Activated T-helper 1 cell treated with Interleukin-2 at 50 U/mL for 16 hours (primary cell): ENCODE results near the gene GPR107.

Experiments
- DNase-seq: peaks from one replicate; pipeline ENCODE4 v3.0.0-alpha.2; 2020; ENCODE audit warnings: low read depth

The GPR107 gene

DNA sequence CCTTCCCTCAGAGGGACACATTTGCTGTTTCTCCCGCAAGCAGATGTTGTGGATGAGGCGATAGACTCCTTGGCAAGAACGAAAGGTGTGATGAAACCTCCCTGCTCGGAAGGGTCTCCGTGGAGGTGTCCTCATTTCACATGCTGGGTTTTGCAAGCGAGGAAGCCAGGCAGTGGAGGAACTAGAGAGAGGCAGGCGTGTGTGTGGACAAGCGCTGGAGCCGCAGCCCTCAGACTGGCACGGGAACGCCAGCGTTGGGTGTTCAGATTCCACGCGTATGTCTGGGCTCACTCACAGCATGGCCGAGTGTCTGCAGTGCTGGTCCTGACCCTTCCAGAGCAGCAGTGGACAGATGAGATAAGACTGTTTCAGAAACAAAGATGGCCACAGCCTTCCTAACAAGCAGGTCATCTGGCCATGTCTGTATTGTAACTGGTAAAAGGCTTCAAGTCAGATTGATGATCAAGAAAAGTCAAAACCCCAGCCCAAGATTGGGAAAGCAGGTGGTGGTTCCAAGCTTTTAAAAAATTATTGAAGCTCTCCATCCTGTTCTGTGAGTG is 83.5 kb downstream of the GPR107 start:
- DNase-seq = no peak

DNA sequence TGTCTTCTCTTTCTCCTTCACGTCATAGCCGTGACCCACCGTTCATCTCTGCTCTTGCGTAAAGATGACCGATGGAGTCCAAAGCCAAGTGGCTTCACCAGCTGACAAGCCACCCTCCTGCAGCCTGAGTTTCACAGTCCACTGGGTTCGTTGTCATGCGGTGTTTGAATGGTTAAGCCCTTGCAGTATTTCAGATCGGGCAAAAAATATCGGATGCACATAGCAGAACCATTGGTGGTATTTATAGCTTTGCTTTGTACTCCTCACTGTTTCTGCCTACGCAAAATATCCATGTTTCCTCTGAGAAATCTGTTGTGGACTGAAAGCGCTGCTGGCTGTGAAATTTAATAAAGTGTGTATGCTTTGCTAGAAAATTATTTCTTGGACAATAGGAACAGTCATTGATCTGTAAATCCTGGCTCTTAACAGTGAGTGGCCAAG is 84.0 kb downstream of the GPR107 start:
- no peak for DNase-seq

DNA sequence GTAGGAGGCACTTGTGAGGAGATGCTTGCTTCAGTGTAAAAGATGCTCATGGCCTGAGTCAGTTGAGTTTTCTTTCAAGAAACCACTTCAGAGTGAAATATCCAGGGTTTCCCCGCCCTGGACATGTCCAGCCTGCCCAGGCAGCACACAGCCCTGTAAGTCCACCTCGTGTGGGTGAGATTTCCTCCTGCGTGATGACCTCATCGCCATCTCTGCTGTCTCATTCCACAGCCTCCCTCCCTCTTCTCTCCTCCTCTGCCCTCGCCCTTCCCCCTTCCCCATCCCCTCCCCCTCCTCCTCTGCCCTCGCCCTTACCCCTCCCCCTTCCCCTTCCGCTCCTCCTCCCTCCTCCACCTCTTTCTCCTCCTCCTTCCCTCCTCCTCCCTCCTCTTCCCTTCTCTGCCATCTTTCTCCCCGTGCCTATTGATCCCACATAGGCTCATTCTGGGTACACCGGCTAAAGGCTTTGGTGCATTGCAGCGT is 84.5 kb downstream of the GPR107 start:
- DNase-seq = no peak

DNA sequence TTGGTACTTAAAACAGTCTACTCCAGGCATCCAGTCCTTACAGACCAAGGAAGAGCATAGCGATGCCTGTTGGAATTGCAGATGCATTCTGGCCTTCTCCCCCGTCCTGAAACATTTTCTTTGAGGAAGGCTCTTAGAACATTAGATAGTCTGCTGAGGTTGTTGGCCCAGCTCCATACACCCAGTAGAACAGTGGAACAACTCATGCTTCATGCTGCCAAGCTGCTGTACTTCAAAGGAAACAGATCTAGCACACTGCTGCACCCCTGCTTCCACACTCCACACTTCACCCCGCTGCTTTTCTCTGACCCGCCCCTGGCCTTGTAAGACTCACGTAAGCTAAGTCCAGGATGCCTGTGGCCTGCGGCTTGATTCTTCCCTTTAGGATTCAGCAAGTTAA is 85.1 kb downstream of the GPR107 start:
- no peak for DNase-seq

DNA sequence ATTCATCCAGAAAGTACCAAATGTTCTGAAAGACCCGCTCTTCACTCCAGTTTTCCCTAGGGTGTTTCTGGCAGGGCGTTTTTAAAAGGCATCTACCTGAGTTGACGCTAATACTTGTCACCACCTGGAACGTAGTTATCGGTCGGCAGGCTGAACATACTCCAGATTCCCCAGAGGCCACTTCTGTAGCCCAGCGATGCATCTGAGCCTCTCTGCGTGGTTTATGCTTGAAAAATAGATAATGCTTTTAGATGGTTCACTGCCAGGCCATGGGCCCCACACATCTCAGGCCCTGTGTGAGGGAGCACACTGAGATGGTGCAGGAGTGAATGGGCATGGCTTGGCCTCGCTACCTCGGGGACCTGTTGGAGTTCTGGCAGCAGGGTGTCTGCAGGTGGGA is 85.5 kb downstream of the GPR107 start:
- no peak for DNase-seq

DNA sequence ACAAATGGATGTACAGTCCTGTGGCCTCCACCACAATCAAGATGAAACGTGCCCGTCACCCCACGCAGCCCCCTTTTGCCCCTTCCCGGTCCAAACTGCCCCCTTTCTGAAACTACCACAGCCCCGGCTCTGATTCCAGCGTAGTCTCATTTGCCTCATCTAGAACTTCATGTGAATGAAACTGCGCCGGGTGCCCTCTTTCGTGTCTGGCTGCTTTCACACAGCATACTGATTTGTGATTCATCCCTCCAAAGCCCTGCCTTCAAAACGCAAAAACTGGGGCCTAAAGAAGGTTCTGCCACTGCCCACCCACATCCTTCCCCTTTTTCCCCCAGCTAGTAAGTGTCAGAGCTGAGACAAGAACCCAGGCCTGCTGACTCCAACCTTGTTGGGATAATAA is 87.0 kb downstream of the GPR107 start:
- no peak for DNase-seq

DNA sequence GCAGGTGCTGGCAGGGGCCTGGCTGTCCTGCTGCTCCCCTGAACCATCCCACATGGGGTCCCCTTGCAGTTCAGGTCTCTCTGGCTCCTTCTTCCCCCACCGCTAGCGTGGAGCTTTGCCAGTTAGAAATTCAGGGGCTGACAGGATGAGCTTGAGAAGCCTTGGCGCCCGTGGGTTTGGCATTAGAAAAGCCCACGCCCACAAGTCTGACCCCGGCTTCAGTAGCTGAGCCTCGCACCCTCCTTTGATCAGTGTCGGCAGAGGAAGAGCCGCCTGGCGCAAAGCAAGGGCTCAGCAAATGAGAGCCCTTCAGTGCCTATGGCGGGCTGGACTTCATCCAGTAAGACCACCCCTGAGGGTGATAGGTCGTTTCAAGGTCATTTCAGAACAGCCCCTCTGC is 88.3 kb downstream of the GPR107 start:
- no peak for DNase-seq

DNA sequence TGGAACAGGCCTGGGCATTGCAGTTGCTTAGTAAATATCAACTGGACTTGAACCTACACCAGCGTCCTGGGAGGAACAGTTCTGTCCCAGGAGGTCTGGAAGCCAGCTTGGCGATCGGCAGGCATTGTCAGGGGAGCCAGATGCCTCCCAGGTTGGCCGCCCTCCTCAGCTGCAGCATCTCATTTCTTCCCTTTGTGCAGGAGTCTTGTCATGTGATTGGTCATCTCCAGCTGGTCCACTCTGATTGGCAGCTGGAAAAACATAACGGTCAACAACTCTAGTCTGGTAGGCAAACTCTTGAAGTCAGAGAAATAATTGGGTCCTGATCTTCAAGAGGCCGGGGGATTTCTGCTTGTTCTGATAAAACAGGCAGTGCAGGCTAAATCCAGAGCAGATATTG is 88.9 kb downstream of the GPR107 start:
- DNase-seq = no peak

DNA sequence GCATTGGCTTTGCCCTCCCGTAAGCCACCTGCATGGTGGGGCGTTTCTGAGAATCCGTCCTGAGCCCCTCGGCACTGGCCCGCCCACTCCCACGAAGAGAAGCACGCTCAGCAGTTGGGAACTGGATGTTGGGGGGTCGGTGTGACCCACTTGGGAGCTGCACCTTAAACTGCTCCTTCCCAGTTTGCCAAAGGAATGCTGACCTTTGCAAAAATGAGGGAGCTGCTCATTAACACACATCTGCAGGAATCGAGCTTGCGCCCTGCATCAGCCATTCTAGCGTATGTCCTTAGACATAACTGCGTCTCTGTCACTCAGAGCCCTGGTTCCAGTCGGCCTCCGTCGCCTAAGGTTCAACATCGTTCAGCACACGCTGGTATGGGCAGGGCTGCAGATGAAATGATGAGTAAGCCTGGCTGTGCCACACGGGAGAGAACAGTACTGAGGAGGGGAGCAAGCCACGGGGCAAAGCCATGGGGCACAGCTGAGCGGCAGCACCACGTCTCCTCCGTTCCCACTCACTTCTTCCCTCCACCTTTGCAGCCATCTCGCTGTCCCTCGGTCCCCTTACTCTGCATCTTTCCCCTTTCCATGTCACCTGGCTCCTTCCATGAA is 89.7 kb downstream of the GPR107 start:
- DNase-seq = no peak

DNA sequence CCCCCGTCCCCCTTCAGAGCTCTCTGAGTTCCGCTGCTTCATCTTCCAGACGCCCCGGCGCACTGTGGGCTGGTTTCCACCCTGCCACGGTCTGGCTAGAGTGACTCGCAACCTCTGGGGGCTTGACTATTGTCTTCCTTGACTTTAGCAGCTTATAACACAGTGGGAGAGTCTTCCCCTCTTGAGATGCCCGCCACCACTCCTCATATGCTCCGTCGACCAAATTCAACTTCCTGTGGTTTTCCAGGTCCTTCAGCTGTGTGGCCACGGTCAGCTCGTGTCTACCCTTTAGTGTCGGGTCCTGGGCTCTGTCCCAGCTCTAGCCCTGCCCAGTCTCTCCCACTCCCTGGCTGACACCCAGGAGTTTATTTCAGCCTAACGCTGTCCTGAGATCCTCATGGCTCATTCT is 90.3 kb downstream of the GPR107 start:
- no peak for DNase-seq

DNA sequence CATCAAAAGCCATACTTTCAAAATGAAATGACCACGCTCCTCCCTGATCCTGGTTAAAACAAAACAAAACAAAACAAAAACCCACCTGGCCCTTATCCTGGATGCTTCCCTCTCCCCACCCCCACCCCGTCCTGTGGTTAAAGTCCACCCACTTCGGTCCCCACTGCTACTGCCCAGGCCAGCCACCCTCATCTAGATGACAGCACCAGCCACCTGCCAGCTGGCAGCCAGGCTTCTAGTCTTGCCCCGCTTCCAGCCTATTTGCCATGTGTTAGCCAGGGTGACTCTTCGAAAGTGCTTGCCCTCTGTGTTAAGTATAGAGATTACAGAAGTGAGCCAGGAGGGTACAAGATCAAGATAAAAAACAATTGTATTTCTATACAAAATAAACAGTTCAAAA is 91.0 kb downstream of the GPR107 start:
- no peak for DNase-seq

DNA sequence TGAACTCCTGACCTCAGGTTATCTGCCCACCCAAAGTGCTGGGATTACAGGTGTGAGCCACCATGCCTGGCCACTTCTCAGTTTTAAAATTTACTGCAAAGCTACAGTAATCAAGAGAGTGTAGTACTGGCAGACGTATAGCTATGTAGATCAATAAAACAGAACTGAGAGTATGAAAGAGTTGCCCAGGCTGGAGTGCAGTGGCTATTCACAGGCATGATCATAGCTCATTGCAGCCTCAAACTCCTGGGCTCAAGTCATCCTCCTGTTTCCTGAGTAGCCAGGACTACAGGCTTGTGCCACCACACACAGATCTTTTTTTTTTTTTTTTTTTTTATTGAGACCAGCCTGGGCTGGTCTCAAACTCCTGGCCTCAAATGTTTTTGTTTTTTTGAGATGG is 92.0 kb downstream of the GPR107 start:
- DNase-seq = no peak

DNA sequence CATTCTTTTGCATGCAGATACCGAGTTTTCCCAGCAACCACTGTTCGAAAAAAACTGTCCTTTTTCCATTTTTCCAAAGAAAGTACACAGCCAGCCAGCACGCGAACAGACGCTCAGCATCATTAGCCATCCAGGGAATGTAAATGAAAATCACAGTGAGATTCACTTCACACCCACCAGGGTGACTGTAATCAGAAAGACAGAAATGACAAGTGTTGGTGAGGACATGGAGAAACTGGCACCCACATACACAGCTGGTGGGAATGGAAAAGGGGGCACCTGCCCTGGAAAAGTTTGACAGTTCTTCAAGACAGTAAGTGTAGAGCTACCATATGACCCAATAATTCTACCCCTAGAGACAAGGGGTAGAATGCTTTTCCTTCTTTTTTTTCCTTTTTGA is 93.5 kb downstream of the GPR107 start:
- DNase-seq = no peak

DNA sequence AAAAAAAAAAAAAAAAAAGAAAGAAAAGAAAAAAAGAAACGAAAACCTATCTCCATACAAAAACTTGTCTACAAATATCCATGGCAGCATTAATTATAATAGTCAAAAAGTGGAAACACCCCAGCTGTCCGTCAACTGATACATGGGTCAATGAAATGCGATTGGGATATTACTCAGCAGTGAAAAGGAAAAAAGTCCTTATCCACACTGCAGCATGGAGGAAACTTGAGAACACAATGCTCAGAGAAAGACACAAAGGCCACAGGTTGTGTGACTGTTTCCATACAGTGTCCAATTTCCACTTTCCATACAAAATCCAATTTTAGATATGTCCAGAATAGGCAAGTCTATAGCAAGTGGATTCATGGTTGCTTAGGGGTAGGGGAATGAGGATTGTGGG is 94.2 kb downstream of the GPR107 start:
- DNase-seq = no peak

DNA sequence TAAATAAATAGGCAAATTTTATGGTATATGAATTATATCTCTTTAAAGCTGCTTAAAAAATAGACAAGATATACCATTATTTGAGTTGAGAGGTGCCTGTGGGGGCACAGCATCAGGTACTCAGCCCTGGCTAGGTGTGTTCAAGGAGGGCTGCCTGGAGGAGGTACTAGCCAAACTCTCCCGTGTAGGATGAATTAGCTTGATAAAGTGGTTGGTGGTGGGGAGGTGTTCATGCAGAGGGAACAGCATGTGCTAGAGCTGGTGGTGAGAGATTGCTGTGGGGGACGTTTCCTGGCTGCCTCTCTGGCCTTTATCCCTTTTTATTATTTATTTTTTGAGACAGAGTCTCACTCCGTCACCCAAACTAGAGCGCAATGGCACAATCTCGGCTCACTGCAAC is 95.3 kb downstream of the GPR107 start:
- no peak for DNase-seq

DNA sequence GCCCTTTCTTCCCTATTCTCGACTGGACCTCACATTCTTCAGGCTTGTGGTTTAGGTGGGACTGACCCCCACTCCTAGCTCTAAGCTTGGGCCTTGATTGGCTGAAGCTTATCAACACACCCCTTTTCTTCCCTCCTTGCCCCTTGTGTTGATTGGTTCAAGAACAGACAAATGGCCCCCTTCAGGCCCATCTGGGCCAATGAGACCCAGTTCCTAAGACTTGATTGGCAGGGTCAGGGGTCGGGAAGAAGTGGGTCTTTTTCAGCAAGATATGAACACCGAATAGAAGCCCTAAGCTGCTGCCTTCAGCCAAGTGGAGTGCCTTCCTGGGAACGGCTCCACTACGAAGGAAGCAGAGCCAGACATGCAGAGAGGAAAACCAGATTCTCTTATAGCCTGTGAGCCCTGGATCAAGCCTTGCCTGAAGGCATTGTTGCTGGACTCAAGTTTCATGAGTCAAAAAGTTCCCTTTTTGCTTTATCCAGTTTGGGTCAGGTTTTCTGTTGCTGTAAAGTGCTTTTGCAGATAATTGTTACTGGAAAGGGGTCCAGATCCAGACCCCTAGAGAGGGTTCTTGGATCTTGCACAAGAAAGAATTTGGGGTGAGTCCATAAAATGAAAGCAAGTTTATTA is 96.1 kb downstream of the GPR107 start:
- no peak for DNase-seq

DNA sequence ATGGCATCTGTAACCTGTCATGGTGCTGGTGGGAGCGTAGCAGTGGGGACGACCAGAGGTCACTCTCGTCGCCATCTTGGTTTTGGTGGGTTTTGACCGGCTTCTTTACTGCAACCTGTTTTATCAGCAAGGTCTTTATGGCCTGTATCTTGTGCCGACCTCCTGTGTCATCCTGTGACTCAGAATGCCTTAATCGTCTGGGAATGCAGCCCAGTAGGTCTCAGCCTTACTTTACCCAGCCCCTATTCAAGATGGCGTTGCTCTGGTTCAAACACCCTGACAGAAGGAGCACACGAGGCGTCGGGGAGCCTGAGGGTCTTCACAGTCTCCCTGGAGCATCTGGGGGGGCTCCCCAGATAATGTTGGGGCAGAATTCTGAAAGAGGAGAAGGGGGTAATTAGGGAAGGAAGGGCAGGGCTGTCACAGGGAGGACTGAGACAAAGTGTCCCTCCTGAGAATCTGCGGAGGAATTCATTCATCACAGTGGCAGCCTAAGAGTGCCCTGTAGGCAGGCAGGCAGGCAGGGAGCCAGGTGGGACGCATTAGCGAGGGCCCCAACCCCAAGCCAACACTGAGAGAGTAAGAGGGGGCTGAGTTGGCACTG is 97.2 kb downstream of the GPR107 start:
- no peak for DNase-seq

DNA sequence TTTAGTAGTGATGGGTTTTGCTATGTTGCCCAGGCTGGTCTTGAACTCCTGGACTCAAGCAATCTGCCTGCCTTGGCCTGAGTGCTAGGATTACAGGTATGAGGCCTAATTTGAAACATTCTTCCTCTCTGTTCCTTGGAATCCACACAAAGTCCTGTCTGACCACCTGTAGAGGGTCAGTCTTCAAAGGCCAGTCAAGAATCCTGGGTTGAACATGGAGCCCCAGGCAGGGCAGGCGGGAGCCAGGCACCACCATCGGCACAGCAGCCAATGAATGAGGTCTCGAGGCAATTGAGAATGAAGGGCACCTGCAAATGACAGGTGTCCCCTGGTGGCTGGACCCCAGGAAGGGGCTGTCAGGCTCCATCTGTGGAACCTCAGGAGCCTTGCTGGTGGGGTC is 101.1 kb downstream of the GPR107 start:
- no peak for DNase-seq

DNA sequence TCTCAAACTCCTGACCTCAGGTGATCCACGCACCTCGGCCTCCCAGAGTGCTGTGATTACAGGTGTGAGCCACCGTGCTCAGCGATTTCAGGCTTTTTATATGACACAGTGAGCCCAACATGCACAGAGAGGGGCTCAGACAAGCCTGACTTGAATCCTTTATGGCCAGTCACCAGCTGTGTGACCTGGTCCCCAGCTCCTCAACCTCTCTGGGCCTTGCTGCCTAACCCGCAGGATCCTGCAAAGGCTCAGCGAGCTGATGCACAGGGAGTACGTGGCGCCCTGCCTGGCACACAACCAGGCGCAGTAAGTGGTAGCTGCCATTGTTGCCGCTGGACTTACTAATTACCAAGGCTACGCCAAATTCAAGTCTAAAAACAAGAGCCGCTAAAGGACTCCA is 101.9 kb downstream of the GPR107 start:
- DNase-seq = no peak

DNA sequence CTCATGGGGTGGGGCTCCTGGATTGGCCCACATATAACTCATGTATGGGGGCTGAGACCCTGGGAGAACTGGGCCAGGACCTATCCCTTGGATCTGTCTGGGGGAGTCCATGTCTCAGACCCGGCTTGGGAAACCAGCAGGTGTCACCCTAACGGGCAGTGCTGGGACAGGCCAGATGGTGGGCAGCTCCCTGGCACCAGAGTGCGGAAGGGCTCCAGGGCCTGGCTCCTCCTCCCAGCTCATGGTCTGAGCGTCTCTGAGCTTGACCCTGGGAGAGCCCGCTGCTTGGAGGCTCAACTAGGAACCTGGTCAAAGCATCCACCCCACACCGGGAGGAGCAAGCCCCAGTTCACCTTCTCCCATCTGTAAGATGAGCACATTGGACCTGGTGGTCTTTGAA is 103.0 kb downstream of the GPR107 start:
- DNase-seq = no peak

DNA sequence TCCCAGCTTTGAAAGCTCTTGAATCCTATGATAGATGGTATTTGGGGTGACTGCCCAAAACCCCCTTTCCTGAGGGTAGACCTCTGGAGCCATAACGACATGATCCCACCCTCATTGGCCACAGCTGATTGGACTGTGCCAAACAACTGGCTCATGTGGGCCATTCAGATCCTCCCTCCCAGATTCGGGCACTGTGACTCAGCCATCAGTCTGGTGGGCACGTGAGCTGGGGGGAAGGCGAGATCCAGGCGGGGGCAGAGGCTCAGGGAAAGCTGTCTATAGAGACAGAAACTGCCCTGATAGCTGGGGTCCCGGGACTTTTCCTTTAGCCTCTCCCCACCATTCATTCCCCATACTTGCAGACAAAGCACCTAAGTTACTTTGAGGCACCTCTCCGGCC is 103.4 kb downstream of the GPR107 start:
- no peak for DNase-seq

DNA sequence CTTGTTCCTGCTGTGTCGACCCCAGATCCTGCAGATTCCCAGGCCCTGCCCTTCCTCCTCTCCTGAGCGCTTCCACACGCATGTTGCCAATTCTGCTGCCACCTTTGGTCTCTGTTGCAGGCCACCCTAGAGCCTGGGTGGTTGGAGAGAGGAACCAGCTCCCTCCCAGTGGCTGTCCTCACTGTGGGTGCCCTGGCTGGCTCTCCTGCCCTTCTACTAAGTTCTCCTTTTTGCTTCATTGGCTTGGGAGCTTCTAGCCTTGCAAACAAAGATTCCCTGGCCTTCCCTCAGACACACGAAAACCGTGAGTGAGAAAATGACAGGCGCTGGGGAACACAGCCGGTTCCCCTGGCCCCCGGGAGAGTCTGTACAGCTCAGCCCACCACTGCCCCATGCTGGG is 104.3 kb downstream of the GPR107 start:
- no peak for DNase-seq

DNA sequence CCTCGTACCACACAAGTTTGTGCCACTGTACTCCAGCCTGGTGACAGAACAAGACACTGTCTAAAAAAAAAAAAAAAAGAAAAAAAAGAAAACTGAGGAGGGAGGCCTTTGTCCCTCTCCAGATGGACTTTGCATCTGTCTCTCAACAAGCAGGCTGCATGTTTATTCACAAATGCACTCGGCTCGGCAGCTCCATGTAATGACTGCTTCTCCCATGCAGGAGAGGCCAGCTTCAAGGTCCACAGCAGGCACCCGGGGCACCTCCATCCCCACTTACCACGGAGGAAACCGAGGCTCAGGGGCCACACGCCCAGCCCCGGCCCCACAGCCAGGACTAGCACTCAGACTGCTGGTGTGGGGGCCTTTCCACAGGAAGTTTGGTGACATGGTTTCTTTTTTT is 105.4 kb downstream of the GPR107 start:
- DNase-seq = no peak
